WTC11 (cell line): Measurements from ENCODE around the gene DOCK8.

Source experiments
- CTCF ChIP-seq: fragments of 200-600 bp; IDR thresholded peaks from 2 replicates; pipeline ENCODE4 v1.8.0; 2022; ENCODE audit warnings: antibody characterized with exemption
- ZNF425 ChIP-seq: fragments of 250-450 bp; sonication (Bioruptor Pico); conservative IDR thresholded peaks from 2 replicates; pipeline ENCODE4 v1.9.0; 2021; ENCODE audit warnings: mild to moderate bottlenecking

- TF ChIP-seq CTCF (no peak), ZNF425 (no peak)
These were observed 207.2 kb downstream of the DOCK8 start for GRCh38 chr9:421896-422295.
